H9 (cell line): ENCODE results near the gene IMMP2L. TPM values are rescaled to one million over a fixed set of nuclear protein-coding genes. Genes with fewer than 3 reads are reported as not detected.

Experiments used
- DNase-seq: peaks from one replicate; pipeline ENCODE4 v3.0.0-alpha.2; 2017
- H2AFZ ChIP-seq: one replicate; pipeline ENCODE4 v1.6.1; 2013; ENCODE audit warnings: mild to moderate bottlenecking, low read length, control low read depth, moderate library complexity
- H2AK5ac ChIP-seq: 2 replicates; pipeline ENCODE4 v1.6.1; 2013; ENCODE audit warnings: low read length, control low read depth, mixed read lengths; ENCODE audit not compliant: insufficient read length
- H2BK120ac ChIP-seq: one replicate; pipeline ENCODE4 v1.6.1; 2013; ENCODE audit warnings: low read depth, mild to moderate bottlenecking, low read length, control low read depth, inconsistent platforms; ENCODE audit not compliant: poor library complexity, severe bottlenecking
- H2BK12ac ChIP-seq: 2 replicates; pipeline ENCODE4 v1.6.1; 2013; ENCODE audit warnings: low read length, control low read depth, mixed read lengths, low read depth; ENCODE audit not compliant: insufficient read length
- H2BK15ac ChIP-seq: 2 replicates; pipeline ENCODE4 v1.6.1; 2013; ENCODE audit warnings: low read depth, low read length, control low read depth
- H2BK20ac ChIP-seq: one replicate; pipeline ENCODE4 v1.6.1; 2013; ENCODE audit warnings: low read depth, mild to moderate bottlenecking, low read length, control low read depth, inconsistent platforms; ENCODE audit not compliant: poor library complexity, severe bottlenecking
- H2BK5ac ChIP-seq: 2 replicates; pipeline ENCODE4 v1.6.1; 2013; ENCODE audit warnings: low read length, control low read depth, mixed read lengths; ENCODE audit not compliant: insufficient read length
- H3K14ac ChIP-seq: 2 replicates; pipeline ENCODE4 v1.6.1; 2013; ENCODE audit warnings: low read length, control low read depth; ENCODE audit not compliant: insufficient read depth
- H3K18ac ChIP-seq: 2 replicates; pipeline ENCODE4 v1.6.1; 2013; ENCODE audit warnings: low read depth, mild to moderate bottlenecking, mixed read lengths, low read length, control low read depth; ENCODE audit not compliant: insufficient read length
- H3K23ac ChIP-seq: 2 replicates; pipeline ENCODE4 v1.6.1; 2013; ENCODE audit warnings: low read length, control low read depth, mixed read lengths, low read depth; ENCODE audit not compliant: insufficient read length
- H3K23me2 ChIP-seq: 2 replicates; pipeline ENCODE4 v1.6.1; 2013; ENCODE audit warnings: low read depth, mild to moderate bottlenecking, mixed read lengths, low read length, control low read depth; ENCODE audit not compliant: insufficient read length, poor library complexity, severe bottlenecking
- H3K27ac ChIP-seq: 2 replicates; pipeline ENCODE4 v1.5.1; 2013; ENCODE audit warnings: low read length, control low read depth, mixed read lengths, low read depth; ENCODE audit not compliant: insufficient read length
- H3K27me3 ChIP-seq: 2 replicates; pipeline ENCODE4 v1.6.1; 2013; ENCODE audit warnings: low read length, control low read depth, inconsistent platforms; ENCODE audit not compliant: insufficient read depth
- H3K4ac ChIP-seq: 2 replicates; pipeline ENCODE4 v1.6.1; 2013; ENCODE audit warnings: low read depth, mild to moderate bottlenecking, control low read depth, inconsistent platforms, low read length, moderate library complexity
- H3K4me1 ChIP-seq: 2 replicates; pipeline ENCODE4 v1.6.1; 2013; ENCODE audit warnings: low read length, control low read depth, inconsistent platforms; ENCODE audit not compliant: insufficient read depth
- H3K4me2 ChIP-seq: 2 replicates; pipeline ENCODE4 v1.6.1; 2013; ENCODE audit warnings: low read length, control low read depth, mixed read lengths; ENCODE audit not compliant: insufficient read length, insufficient read depth
- H3K56ac ChIP-seq: 2 replicates; pipeline ENCODE4 v1.6.1; 2013; ENCODE audit warnings: low read depth, mild to moderate bottlenecking, mixed read lengths, low read length, control low read depth; ENCODE audit not compliant: insufficient read length
- H3K79me1 ChIP-seq: 2 replicates; pipeline ENCODE4 v1.6.1; 2013; ENCODE audit warnings: low read depth, mild to moderate bottlenecking, moderate library complexity, low read length, control low read depth, inconsistent platforms; ENCODE audit not compliant: insufficient read depth, poor library complexity, severe bottlenecking
- H3K79me2 ChIP-seq: 2 replicates; pipeline ENCODE4 v1.6.1; 2013; ENCODE audit warnings: low read length, control low read depth, inconsistent platforms; ENCODE audit not compliant: insufficient read depth
- H3K9ac ChIP-seq: 2 replicates; pipeline ENCODE4 v1.6.1; 2013; ENCODE audit warnings: low read length, control low read depth, mixed read lengths; ENCODE audit not compliant: insufficient read length; ENCODE audit errors: extremely low read depth
- H3K9me3 ChIP-seq: one replicate; pipeline ENCODE4 v1.6.1; 2013; ENCODE audit warnings: low read depth, low read length, inconsistent platforms; ENCODE audit not compliant: control insufficient read depth
- H3T11ph ChIP-seq: one replicate; pipeline ENCODE4 v1.6.1; 2013; ENCODE audit warnings: mild to moderate bottlenecking, low read length, control low read depth, inconsistent platforms
- H4K20me1 ChIP-seq: one replicate; pipeline ENCODE4 v1.6.1; 2013; ENCODE audit not compliant: control insufficient read depth, insufficient read length, insufficient read depth
- H4K5ac ChIP-seq: 2 replicates; pipeline ENCODE4 v1.6.1; 2013; ENCODE audit warnings: low read depth, mild to moderate bottlenecking, mixed read lengths, low read length, control low read depth; ENCODE audit not compliant: insufficient read length
- H4K8ac ChIP-seq: replicated peaks from 2 replicates; pipeline ENCODE4 v1.6.1; 2013; ENCODE audit warnings: low read length, control low read depth, mixed read lengths, low read depth; ENCODE audit not compliant: insufficient read length
- H4K91ac ChIP-seq: 2 replicates; pipeline ENCODE4 v1.6.1; 2013; ENCODE audit warnings: low read depth, mild to moderate bottlenecking, moderate library complexity, mixed read lengths, low read length, control low read depth; ENCODE audit not compliant: insufficient read length
- H3K27ac Mint-ChIP-seq, 3 experiments: 2 replicates in 2 of 3; 3 replicates in 1 of 3; pipeline ENCODE4 v1.8.0; 2020 to 2021; ENCODE audit warnings: mixed read lengths in 3 of 3, mild to moderate bottlenecking in 1 of 3, moderate library complexity in 1 of 3
- H3K27me3 Mint-ChIP-seq: 2 replicates; pipeline ENCODE4 v1.8.0; 2021; ENCODE audit warnings: low read depth, mild to moderate bottlenecking, moderate library complexity, mixed read lengths
- H3K36me3 Mint-ChIP-seq, 3 experiments: 2 replicates in 2 of 3; 3 replicates in 1 of 3; pipeline ENCODE4 v1.8.0; 2020 to 2021; ENCODE audit warnings: low read depth in 3 of 3, mixed read lengths in 3 of 3; ENCODE audit not compliant: insufficient read depth in 1 of 3
- H3K4me1 Mint-ChIP-seq, 2 experiments: 2 replicates each; pipeline ENCODE4 v1.8.0; 2020; ENCODE audit warnings: mixed read lengths in 2 of 2
- H3K4me3 Mint-ChIP-seq, 2 experiments: 2 replicates in 1 of 2; 3 replicates in 1 of 2; pipeline ENCODE4 v1.8.0; 2020 to 2021; ENCODE audit warnings: mild to moderate bottlenecking in 2 of 2, mixed read lengths in 2 of 2, moderate library complexity in 1 of 2
- H3K9me3 Mint-ChIP-seq, 2 experiments: 2 replicates in 1 of 2; 3 replicates in 1 of 2; pipeline ENCODE4 v1.8.0; 2020; ENCODE audit warnings: mild to moderate bottlenecking in 2 of 2, mixed read lengths in 2 of 2, moderate library complexity in 1 of 2
- WGBS: extraction: QIAGEN DNeasy Blood & Tissue Kit; methylation state at CpG from one replicate; pipeline ENCODE4 v1.1.7; 2013; ENCODE audit warnings: missing lambda C conversion rate, low lambda C conversion rate, mixed read lengths; ENCODE audit not compliant: insufficient read length; ENCODE audit errors: extremely low coverage; 5-methylcytosine and 5-hydroxymethylcytosine counted together
- total RNA-seq: library from RNA; stranded (reverse); gene quantifications from 2 replicates; pipeline ENCODE4 v1.2.1, GENCODE V29; 2021
- TF ChIP-seq, protein P1 (sequence below): fragments of 200-600 bp; sonication (generic); conservative IDR thresholded peaks from 3 replicates; pipeline ENCODE4 v1.8.0; 2021; ENCODE audit warnings: antibody characterized with exemption, mild to moderate bottlenecking

Gene IMMP2L
- total RNA-seq, 1 experiment from 2014 or later: 14.7 TPM

GRCh38 chr7:111240371-111240770, 321.9 kb downstream of the IMMP2L start:
- Histone ChIP-seq H3K9me3 (no peaks in the 10 kb centered on the region), H2BK12ac (no peak overlapping the region), H3K4ac (no peak overlapping the region), H3K4me1 (no peaks in the 10 kb centered on the region), H4K20me1 (no peaks in the 10 kb centered on the region), H3K79me2 (no peaks in the 10 kb centered on the region), H3K23me2 (no peaks in the 10 kb centered on the region), H4K8ac (no peak overlapping the region), H3T11ph (no peak overlapping the region), H3K4me2 (no peak overlapping the region), H4K91ac (no peak overlapping the region), H2BK20ac (no peak overlapping the region), H3K18ac (no peak overlapping the region), H3K56ac (no peak overlapping the region), H2BK120ac (no peak overlapping the region), H3K79me1 (no peaks in the 10 kb centered on the region), H3K14ac (no peak overlapping the region), H4K5ac (no peak overlapping the region), H2BK5ac (no peak overlapping the region), H3K27me3 (no peaks in the 10 kb centered on the region), H2AK5ac (no peak overlapping the region), H3K9ac (no peak overlapping the region), H3K23ac (no peak overlapping the region), H3K27ac (no peak overlapping the region), H2BK15ac (no peak overlapping the region), H2AFZ (no peak overlapping the region)
- no peak overlapping the region; a peak in 1 of 7 replicates for H3K27ac Mint-ChIP-seq
- H3K4me3 Mint-ChIP-seq: no peak overlapping the region
- no CpG with 5 or more reads among the region's 4 CpGs for WGBS
- peaks cover 22 to 27% of the 10 kb centered on the region in 2 experiments for H3K4me1 Mint-ChIP-seq
- TF ChIP-seq, protein P1, sequence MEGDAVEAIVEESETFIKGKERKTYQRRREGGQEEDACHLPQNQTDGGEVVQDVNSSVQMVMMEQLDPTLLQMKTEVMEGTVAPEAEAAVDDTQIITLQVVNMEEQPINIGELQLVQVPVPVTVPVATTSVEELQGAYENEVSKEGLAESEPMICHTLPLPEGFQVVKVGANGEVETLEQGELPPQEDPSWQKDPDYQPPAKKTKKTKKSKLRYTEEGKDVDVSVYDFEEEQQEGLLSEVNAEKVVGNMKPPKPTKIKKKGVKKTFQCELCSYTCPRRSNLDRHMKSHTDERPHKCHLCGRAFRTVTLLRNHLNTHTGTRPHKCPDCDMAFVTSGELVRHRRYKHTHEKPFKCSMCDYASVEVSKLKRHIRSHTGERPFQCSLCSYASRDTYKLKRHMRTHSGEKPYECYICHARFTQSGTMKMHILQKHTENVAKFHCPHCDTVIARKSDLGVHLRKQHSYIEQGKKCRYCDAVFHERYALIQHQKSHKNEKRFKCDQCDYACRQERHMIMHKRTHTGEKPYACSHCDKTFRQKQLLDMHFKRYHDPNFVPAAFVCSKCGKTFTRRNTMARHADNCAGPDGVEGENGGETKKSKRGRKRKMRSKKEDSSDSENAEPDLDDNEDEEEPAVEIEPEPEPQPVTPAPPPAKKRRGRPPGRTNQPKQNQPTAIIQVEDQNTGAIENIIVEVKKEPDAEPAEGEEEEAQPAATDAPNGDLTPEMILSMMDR: no peak
- H3K9me3 Mint-ChIP-seq: no peaks in the 10 kb centered on the region
- DNase-seq: no peak
- H3K27me3 Mint-ChIP-seq: no peaks in the 10 kb centered on the region
- H3K36me3 Mint-ChIP-seq: peaks cover 0 to 4% (median 0%) of the 10 kb centered on the region in 3 experiments; a peak in 1 of 7 replicates
